MCF 10A (cell line): ENCODE measurements around the gene DNAH17. TPM values are rescaled to one million over a fixed set of nuclear protein-coding genes. Genes with fewer than 3 reads are reported as not detected.

Source experiments
- BruUV-seq: library from RNA; stranded (reverse); fragments of 400-500 nt; replicated peaks from 2 replicates; lab custom pipeline; 2021; lab: Mats Ljungman, UMichigan
- CTCF ChIA-PET: fragments of 300-600 bp; sonication (Branson Sonifier 250); formaldehyde crosslinking; extraction: SDS; loops from one replicate; lab custom pipeline; 2021; ENCODE audit warnings: antibody characterized with exemption, inconsistent platforms; lab: Yijun Ruan, JAX
- POLR2A ChIA-PET: fragments of 300-600, 350-650 bp; sonication (Branson Sonifier 250); formaldehyde crosslinking; extraction: SDS; loops from one replicate; lab custom pipeline; 2020; ENCODE audit warnings: antibody characterized with exemption, inconsistent platforms; lab: Yijun Ruan, JAX
- DNase-seq: peaks from one replicate; pipeline ENCODE4 v3.0.0-alpha.2; 2018; ENCODE audit not compliant: unreplicated experiment
- H3K27ac Mint-ChIP-seq: one replicate; pipeline ENCODE4 v1.8.0; 2022; ENCODE audit warnings: mild to moderate bottlenecking, low read depth, mixed read lengths; ENCODE audit not compliant: unreplicated experiment
- H3K27me3 Mint-ChIP-seq: one replicate; pipeline ENCODE4 v1.8.0; 2022; ENCODE audit warnings: mixed read lengths; ENCODE audit not compliant: insufficient read depth, unreplicated experiment
- H3K36me3 Mint-ChIP-seq: one replicate; pipeline ENCODE4 v1.8.0; 2022; ENCODE audit warnings: mild to moderate bottlenecking, moderate library complexity, mixed read lengths; ENCODE audit not compliant: insufficient read depth, unreplicated experiment
- H3K4me1 Mint-ChIP-seq: one replicate; pipeline ENCODE4 v1.8.0; 2022; ENCODE audit warnings: mixed read lengths; ENCODE audit not compliant: insufficient read depth, unreplicated experiment
- H3K4me3 Mint-ChIP-seq: one replicate; pipeline ENCODE4 v1.8.0; 2022; ENCODE audit warnings: mild to moderate bottlenecking, moderate library complexity, mixed read lengths; ENCODE audit not compliant: unreplicated experiment
- H3K9me3 Mint-ChIP-seq: one replicate; pipeline ENCODE4 v1.8.0; 2022; ENCODE audit warnings: mixed read lengths; ENCODE audit not compliant: unreplicated experiment
- CTCF ChIP-seq: fragments of 200-600 bp; IDR thresholded peaks from one replicate; pipeline ENCODE4 v1.8.0; 2022; ENCODE audit warnings: antibody characterized with exemption, mild to moderate bottlenecking; ENCODE audit not compliant: unreplicated experiment
- intact Hi-C: fragments of 100-400 bp; cut with micrococcal nuclease; formaldehyde crosslinking; loops from 2 replicates; pipeline ENCODE4 v1.14.1; 2022
- total RNA-seq: library from RNA; stranded (reverse); gene quantifications from 2 replicates; pipeline ENCODE4 v1.2.3, GENCODE V29; 2022

The DNAH17 gene
- total RNA-seq, 1 experiment from 2014 or later: not detected

- TF ChIP-seq CTCF: no peak
- no peaks in the 10 kb centered on the region for H3K9me3 Mint-ChIP-seq
- no TSS peak for BruUV-seq
- ChIA-PET CTCF (interaction anchor here (0.7 kb wide), 1 partner anchor 145 kb away, joined by 3 read pairs; no protein-coding TSS in a partner anchor), POLR2A (no interaction called here)
- H3K4me3 Mint-ChIP-seq: no peak overlapping the region
- peaks cover 7% of the 10 kb centered on the region for H3K4me1 Mint-ChIP-seq
- H3K36me3 Mint-ChIP-seq: peaks cover 71% of the 10 kb centered on the region
- no peak overlapping the region for H3K27ac Mint-ChIP-seq
- DNase-seq: no peak
- intact Hi-C loops: no loop called here
- no peaks in the 10 kb centered on the region for H3K27me3 Mint-ChIP-seq
Measured at GRCh38 chr17:78395155-78395554, 182.0 kb downstream of the DNAH17 start.

- Mint-ChIP-seq H3K27ac (no peak overlapping the region), H3K4me1 (peaks cover 7% of the 10 kb centered on the region), H3K4me3 (no peak overlapping the region), H3K36me3 (peaks cover 62% of the 10 kb centered on the region), H3K27me3 (no peaks in the 10 kb centered on the region), H3K9me3 (no peaks in the 10 kb centered on the region)
- ChIA-PET CTCF (interaction anchor here (0.6 kb wide), 1 partner anchor 28 kb away, joined by 3 read pairs; no protein-coding TSS in a partner anchor), POLR2A (no interaction called here)
- no peak for TF ChIP-seq CTCF
- no peak for DNase-seq
- intact Hi-C loops: no loop called here
- no TSS peak for BruUV-seq
Measured at GRCh38 chr17:78394209-78394608, 183.0 kb downstream of the DNAH17 start.

GRCh38 chr17:78393575-78393974, 183.6 kb downstream of the DNAH17 start:
- peaks cover 7% of the 10 kb centered on the region for H3K4me1 Mint-ChIP-seq
- H3K4me3 Mint-ChIP-seq: no peak overlapping the region
- H3K9me3 Mint-ChIP-seq: no peaks in the 10 kb centered on the region
- intact Hi-C loops: no loop called here
- POLR2A ChIA-PET: no interaction called here
- H3K36me3 Mint-ChIP-seq: peaks cover 55% of the 10 kb centered on the region
- CTCF ChIA-PET: interaction anchor here (1.7 kb wide), 1 partner anchor 10 kb away, joined by 5 read pairs; no protein-coding TSS in a partner anchor
- H3K27ac Mint-ChIP-seq: no peak overlapping the region
- H3K27me3 Mint-ChIP-seq: no peaks in the 10 kb centered on the region
- no TSS peak for BruUV-seq
- DNase-seq: no peak
- TF ChIP-seq CTCF: no peak

- CTCF ChIA-PET: interaction anchor here (0.5 to 2.3 kb wide), 7 partner anchors 9 to 160 kb away, joined by 3 to 14 read pairs (median 3); no protein-coding TSS in a partner anchor
- Mint-ChIP-seq H3K27me3 (no peaks in the 10 kb centered on the region), H3K4me3 (no peak overlapping the region), H3K4me1 (peaks cover 7% of the 10 kb centered on the region), H3K36me3 (peaks cover 43% of the 10 kb centered on the region), H3K9me3 (no peaks in the 10 kb centered on the region), H3K27ac (peak overlapping the region; percentile 80)
- no peak for TF ChIP-seq CTCF
- POLR2A ChIA-PET: interaction anchor here (0.6 to 1.9 kb wide), 9 partner anchors 9 to 213 kb away, joined by 3 to 8 read pairs (median 3); partner anchors contain the start of gene PGS1
- no peak for DNase-seq
- intact Hi-C loops: no loop called here
- BruUV-seq: no TSS peak
Measured at GRCh38 chr17:78392295-78392694, 184.9 kb downstream of the DNAH17 start.
